Measurements from ENCODE around the gene ERCC6L2. TPM values are rescaled to one million over a fixed set of nuclear protein-coding genes. Genes with fewer than 3 reads are reported as not detected.

Gene ERCC6L2
- total RNA-seq, 2 donors from 2014 or later: 37.7 to 44.2 TPM

- 98% methylated on average over 6 to 9 of the region's 9 CpGs for WGBS, 2 experiments (ENCODE audit: insufficient coverage in 1 of 2, insufficient read length in 1 of 2)
- Histone ChIP-seq H3K4me3 (ENCODE audit: low read length) (no peak overlapping the region), H3K27ac (ENCODE audit: low read depth, low read length) (no peak overlapping the region), H3K9ac (ENCODE audit: extremely low read depth, low read length, poor library complexity, severe bottlenecking) (no peak overlapping the region), H3K9me3 (ENCODE audit: control insufficient read depth, low read length) (no peaks in the 10 kb centered on the region), H3K27me3 (ENCODE audit: control insufficient read depth, insufficient read depth, low read length, poor library complexity, severe bottlenecking) (no peaks in the 10 kb centered on the region), H3K36me3 (ENCODE audit: control insufficient read depth, insufficient read depth, low read length) (peaks cover 47% of the 10 kb centered on the region), H3K4me1 (ENCODE audit: control insufficient read depth, insufficient read depth, low read length) (no peaks in the 10 kb centered on the region)
- no peaks in the 10 kb centered on the region for H3K4me1 Mint-ChIP-seq
- no peak for TF ChIP-seq CTCF (conservative IDR thresholded peaks at IDR 0.05)
- H3K4me3 Mint-ChIP-seq: no peak overlapping the region
- H3K27me3 Mint-ChIP-seq (ENCODE audit: insufficient read depth): no peaks in the 10 kb centered on the region
- peaks cover 39% of the 10 kb centered on the region for H3K36me3 Mint-ChIP-seq (ENCODE audit: low read depth)
- H3K27ac Mint-ChIP-seq: no peak overlapping the region
- DNase-seq: no peak
- peaks cover 5% of the 10 kb centered on the region for H3K9me3 Mint-ChIP-seq
Observed at GRCh38 chr9:96006296-96006879, 130.9 kb downstream of the ERCC6L2 start.

GRCh38 chr9:96006961-96007360 lies 131.5 kb downstream of the ERCC6L2 start:
- Histone ChIP-seq H3K9me3 (ENCODE audit: control insufficient read depth, low read length) (no peaks in the 10 kb centered on the region), H3K4me3 (ENCODE audit: low read length) (no peak overlapping the region), H3K4me1 (ENCODE audit: control insufficient read depth, insufficient read depth, low read length) (no peaks in the 10 kb centered on the region), H3K9ac (ENCODE audit: extremely low read depth, low read length, poor library complexity, severe bottlenecking) (no peak overlapping the region), H3K27me3 (ENCODE audit: control insufficient read depth, insufficient read depth, low read length, poor library complexity, severe bottlenecking) (no peaks in the 10 kb centered on the region), H3K27ac (ENCODE audit: low read depth, low read length) (no peak overlapping the region), H3K36me3 (ENCODE audit: control insufficient read depth, insufficient read depth, low read length) (peaks cover 52% of the 10 kb centered on the region)
- Mint-ChIP-seq H3K27me3 (ENCODE audit: insufficient read depth) (no peaks in the 10 kb centered on the region), H3K9me3 (peaks cover 4% of the 10 kb centered on the region), H3K4me3 (no peak overlapping the region), H3K36me3 (ENCODE audit: low read depth) (peaks cover 37% of the 10 kb centered on the region), H3K4me1 (no peaks in the 10 kb centered on the region), H3K27ac (no peak overlapping the region)
- DNase-seq: no peak
- TF ChIP-seq CTCF (conservative IDR thresholded peaks at IDR 0.05): no peak

GRCh38 chr9:96008502-96009222 lies 133.2 kb downstream of the ERCC6L2 start:
- Histone ChIP-seq H3K27ac (ENCODE audit: low read depth, low read length) (no peak overlapping the region), H3K36me3 (ENCODE audit: control insufficient read depth, insufficient read depth, low read length) (peaks cover 55% of the 10 kb centered on the region), H3K9ac (ENCODE audit: extremely low read depth, low read length, poor library complexity, severe bottlenecking) (no peak overlapping the region), H3K4me3 (ENCODE audit: low read length) (no peak overlapping the region), H3K9me3 (ENCODE audit: control insufficient read depth, low read length) (no peaks in the 10 kb centered on the region), H3K27me3 (ENCODE audit: control insufficient read depth, insufficient read depth, low read length, poor library complexity, severe bottlenecking) (no peaks in the 10 kb centered on the region), H3K4me1 (ENCODE audit: control insufficient read depth, insufficient read depth, low read length) (no peaks in the 10 kb centered on the region)
- Mint-ChIP-seq H3K9me3 (no peaks in the 10 kb centered on the region), H3K4me1 (no peaks in the 10 kb centered on the region), H3K4me3 (no peak overlapping the region), H3K36me3 (ENCODE audit: low read depth) (peaks cover 30% of the 10 kb centered on the region), H3K27ac (no peak overlapping the region), H3K27me3 (ENCODE audit: insufficient read depth) (no peaks in the 10 kb centered on the region)
- WGBS, 2 experiments (ENCODE audit: insufficient coverage in 1 of 2, insufficient read length in 1 of 2): 90 to 92% methylated on average over 11 to 12 of the region's 12 CpGs
- TF ChIP-seq CTCF (conservative IDR thresholded peaks at IDR 0.05): no peak
- no peak for DNase-seq
